ENCODE results near the gene TAF1A.

DNA sequence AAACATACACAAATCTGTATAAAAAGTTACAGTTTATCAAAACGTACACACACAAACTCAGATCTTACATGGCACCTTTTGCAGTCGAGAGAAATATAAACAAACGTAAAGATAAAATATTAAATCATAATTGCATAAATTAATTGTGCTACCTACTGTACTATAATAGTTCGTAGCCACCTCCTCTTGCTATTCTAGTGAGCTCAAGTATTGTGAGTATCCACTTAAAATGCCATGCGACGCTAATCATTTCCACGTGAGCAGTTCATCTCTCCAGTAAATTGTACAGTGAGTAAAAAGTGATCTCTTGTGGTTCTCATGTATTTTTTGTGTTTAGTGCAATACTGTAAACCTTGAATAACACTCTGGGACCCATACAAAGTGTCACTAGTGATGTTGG, 34.5 kb upstream of the TAF1A start:
- TF ChIP-seq EZH2 (IDR thresholded peaks at IDR 0.05; ENCODE audit: borderline replicate concordance, control insufficient read depth, low read depth, low read length): no peak
- no peak for TF ChIP-seq RFX5 (IDR thresholded peaks at IDR 0.05; ENCODE audit: low read depth, low read length)
- TF ChIP-seq, protein P1, sequence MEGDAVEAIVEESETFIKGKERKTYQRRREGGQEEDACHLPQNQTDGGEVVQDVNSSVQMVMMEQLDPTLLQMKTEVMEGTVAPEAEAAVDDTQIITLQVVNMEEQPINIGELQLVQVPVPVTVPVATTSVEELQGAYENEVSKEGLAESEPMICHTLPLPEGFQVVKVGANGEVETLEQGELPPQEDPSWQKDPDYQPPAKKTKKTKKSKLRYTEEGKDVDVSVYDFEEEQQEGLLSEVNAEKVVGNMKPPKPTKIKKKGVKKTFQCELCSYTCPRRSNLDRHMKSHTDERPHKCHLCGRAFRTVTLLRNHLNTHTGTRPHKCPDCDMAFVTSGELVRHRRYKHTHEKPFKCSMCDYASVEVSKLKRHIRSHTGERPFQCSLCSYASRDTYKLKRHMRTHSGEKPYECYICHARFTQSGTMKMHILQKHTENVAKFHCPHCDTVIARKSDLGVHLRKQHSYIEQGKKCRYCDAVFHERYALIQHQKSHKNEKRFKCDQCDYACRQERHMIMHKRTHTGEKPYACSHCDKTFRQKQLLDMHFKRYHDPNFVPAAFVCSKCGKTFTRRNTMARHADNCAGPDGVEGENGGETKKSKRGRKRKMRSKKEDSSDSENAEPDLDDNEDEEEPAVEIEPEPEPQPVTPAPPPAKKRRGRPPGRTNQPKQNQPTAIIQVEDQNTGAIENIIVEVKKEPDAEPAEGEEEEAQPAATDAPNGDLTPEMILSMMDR (IDR thresholded peaks at IDR 0.05 in 2 of 3, conservative IDR thresholded peaks at IDR 0.05 in 1 of 3; ENCODE audit: control insufficient read depth in 2 of 3, extremely low read depth in 1 of 3, insufficient read depth in 1 of 3, low read depth in 3 of 3, low read length in 3 of 3): no peak

Measured in GM12878 (cell line).